Measurements from ENCODE around the gene MRPL53.

GRCh38 chr2:74498500-74499266 is 26.2 kb upstream of the MRPL53 start:
- TF ChIP-seq EZH2phosphoT487 (IDR thresholded peaks at IDR 0.05; ENCODE audit: low read depth) = no peak
- TF ChIP-seq, protein P1, sequence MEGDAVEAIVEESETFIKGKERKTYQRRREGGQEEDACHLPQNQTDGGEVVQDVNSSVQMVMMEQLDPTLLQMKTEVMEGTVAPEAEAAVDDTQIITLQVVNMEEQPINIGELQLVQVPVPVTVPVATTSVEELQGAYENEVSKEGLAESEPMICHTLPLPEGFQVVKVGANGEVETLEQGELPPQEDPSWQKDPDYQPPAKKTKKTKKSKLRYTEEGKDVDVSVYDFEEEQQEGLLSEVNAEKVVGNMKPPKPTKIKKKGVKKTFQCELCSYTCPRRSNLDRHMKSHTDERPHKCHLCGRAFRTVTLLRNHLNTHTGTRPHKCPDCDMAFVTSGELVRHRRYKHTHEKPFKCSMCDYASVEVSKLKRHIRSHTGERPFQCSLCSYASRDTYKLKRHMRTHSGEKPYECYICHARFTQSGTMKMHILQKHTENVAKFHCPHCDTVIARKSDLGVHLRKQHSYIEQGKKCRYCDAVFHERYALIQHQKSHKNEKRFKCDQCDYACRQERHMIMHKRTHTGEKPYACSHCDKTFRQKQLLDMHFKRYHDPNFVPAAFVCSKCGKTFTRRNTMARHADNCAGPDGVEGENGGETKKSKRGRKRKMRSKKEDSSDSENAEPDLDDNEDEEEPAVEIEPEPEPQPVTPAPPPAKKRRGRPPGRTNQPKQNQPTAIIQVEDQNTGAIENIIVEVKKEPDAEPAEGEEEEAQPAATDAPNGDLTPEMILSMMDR (IDR thresholded peaks at IDR 0.05; ENCODE audit: low read depth, low read length) = no peak
